ENCODE measurements around the gene D2HGDH. TPM values are rescaled to one million over a fixed set of nuclear protein-coding genes. Genes with fewer than 3 reads are reported as not detected.

Gene D2HGDH
- total RNA-seq, 1 donor from 2014 or later: 17.8 TPM

DNA sequence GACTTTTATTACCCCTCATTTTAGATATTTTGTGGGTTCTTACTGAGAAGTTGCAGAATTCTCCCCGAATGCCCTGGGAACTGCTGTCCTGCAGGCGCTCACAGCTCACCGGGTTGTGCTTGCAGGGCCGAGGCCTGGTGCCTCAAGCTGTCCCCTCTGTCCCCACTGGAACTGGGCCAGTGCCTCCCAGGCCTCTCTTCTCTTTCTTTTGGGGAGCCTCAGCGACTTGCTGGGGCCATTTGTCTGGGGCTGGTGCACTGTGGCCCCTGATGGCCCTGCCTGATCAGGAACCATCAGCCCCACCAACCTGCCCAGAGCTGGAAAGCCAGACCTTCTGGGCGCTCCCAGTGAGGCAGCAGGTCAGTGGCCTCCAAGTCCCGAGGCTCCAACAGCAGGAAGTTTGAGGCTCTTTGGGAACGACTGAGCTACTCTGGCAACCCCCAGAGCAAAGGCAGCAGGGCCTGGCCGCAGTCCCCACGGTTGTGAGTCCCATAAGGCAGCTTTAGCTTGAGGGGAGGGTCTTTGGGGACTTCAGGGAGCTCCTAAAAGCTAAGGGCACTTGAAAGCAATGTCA lies 59.9 kb downstream of the D2HGDH start:
- H3K36me3 ChIP-seq: no peaks in the 10 kb centered on the region
- peaks cover 6% of the 10 kb centered on the region for H3K4me1 ChIP-seq
- peaks cover 8% of the 10 kb centered on the region for H3K27me3 ChIP-seq (ENCODE audit: low read depth)
- H3K9me3 ChIP-seq (replicated peaks): no peaks in the 10 kb centered on the region
- no peak overlapping the region for H3K4me3 ChIP-seq
- intact Hi-C loops (cut with micrococcal nuclease): no loop called here
- TF ChIP-seq, protein P1, sequence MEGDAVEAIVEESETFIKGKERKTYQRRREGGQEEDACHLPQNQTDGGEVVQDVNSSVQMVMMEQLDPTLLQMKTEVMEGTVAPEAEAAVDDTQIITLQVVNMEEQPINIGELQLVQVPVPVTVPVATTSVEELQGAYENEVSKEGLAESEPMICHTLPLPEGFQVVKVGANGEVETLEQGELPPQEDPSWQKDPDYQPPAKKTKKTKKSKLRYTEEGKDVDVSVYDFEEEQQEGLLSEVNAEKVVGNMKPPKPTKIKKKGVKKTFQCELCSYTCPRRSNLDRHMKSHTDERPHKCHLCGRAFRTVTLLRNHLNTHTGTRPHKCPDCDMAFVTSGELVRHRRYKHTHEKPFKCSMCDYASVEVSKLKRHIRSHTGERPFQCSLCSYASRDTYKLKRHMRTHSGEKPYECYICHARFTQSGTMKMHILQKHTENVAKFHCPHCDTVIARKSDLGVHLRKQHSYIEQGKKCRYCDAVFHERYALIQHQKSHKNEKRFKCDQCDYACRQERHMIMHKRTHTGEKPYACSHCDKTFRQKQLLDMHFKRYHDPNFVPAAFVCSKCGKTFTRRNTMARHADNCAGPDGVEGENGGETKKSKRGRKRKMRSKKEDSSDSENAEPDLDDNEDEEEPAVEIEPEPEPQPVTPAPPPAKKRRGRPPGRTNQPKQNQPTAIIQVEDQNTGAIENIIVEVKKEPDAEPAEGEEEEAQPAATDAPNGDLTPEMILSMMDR (IDR thresholded peaks at IDR 0.05; ENCODE audit: borderline replicate concordance): no peak
- H3K27ac ChIP-seq (replicated peaks): no peak overlapping the region
- peak; percentile 10 for DNase-seq

DNA sequence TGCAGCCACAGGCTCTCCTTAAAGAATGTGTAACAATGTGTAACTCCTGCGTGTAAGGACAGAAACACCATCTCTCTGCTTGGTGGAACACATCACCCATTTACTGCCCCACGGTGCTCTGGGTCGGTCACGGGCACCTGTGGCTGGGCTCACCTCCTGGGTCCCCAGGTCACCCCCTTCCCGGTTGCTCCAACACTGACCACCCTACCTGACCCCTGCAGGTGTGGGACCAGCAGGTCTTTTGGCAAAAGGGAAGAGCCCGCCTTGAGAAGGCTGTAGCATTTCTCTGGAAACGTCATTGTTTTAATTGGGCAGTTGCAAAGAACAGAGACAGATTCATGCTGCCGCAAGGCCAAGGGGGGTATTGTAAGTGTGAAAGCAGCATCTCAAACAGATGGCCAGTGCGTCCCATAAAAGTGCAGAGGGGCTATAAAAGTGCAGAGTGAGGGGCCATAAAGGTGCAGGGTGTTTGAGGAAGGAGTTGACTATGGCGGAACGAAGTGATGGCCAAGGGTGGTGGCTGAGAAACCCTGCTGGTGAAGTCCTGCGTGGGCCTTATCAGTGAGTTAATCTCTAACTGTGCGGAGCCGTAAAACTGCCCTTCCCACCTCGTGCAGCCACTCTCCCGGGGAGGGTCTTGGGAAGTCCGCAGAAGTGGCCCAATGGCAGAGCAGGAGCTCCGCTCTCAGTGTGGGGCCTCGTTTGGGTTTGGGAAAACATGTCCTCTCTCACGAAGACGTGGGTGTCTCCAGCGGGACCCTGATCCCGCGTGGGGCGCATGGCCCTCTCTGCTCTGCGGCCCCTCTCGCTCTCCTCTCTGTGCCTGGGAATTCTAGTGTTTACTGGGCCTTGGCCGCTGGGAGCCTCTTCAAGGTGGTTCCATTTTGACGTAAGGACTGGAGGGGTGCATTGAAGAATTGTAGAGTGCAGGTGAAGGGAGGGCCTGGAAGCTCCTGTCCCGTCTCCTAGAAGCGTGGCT lies 60.9 kb downstream of the D2HGDH start:
- H3K4me3 ChIP-seq: no peak overlapping the region
- peaks cover 8% of the 10 kb centered on the region for H3K27me3 ChIP-seq (ENCODE audit: low read depth)
- no peaks in the 10 kb centered on the region for H3K9me3 ChIP-seq (replicated peaks)
- no peaks in the 10 kb centered on the region for H3K36me3 ChIP-seq
- TF ChIP-seq, protein P1 (IDR thresholded peaks at IDR 0.05; ENCODE audit: borderline replicate concordance): no peak
- peaks cover 6% of the 10 kb centered on the region for H3K4me1 ChIP-seq
- intact Hi-C loops (cut with micrococcal nuclease): no loop called here
- peak; percentile 6 for DNase-seq
- H3K27ac ChIP-seq (replicated peaks): no peak overlapping the region

DNA sequence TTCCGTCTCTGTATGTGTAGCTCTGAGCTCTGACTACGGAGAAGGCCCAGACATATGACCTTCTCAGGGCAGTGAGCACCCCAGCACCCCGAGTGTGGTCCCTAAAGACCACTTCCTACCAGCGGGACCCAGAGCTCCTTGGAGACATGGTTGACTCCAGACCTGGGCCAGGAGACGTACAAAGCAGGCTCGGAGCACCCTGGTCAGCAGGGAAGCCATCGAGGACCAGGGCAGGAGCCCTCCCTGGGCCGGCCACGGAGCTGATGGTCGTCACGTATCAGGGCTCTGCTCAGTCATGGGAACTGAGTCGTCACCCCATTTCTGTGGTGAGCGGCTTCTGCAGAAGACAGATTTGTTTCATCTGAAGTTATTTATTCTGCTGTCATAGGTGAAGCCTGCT lies 61.8 kb downstream of the D2HGDH start:
- H3K27me3 ChIP-seq (ENCODE audit: low read depth): peaks cover 8% of the 10 kb centered on the region
- intact Hi-C loops (cut with micrococcal nuclease): no loop called here
- no peaks in the 10 kb centered on the region for H3K9me3 ChIP-seq (replicated peaks)
- no peak overlapping the region for H3K4me3 ChIP-seq
- peaks cover 6% of the 10 kb centered on the region for H3K4me1 ChIP-seq
- no peaks in the 10 kb centered on the region for H3K36me3 ChIP-seq
- H3K27ac ChIP-seq (replicated peaks): no peak overlapping the region
- peak; percentile 11 for DNase-seq
- TF ChIP-seq, protein P1 (IDR thresholded peaks at IDR 0.05; ENCODE audit: borderline replicate concordance): no peak

DNA sequence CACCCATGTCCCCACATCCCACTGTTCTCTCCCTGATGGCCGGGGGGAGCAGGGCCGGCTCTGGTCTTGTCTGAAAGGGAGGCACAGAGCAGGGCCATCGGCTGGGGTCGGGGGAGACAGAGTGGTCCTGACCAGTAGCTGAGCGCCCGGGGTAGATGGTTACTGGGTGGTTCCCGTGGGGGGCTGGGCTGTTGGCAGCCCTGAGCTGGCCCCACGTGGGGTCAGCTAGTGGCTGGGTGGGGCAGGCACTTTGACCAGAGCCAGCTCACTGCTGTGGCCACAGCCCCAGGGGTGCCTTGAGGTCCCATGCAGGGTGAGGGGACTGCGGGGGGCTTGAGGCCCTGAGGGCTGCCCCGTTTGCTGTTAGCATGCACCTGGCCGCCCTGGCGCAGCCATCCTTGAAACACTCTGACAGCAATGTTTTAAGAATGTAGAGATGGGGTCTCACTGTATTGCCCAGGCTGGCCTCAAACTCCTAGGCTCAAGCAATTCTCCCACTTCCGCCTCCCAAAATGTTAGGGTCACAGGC lies 62.2 kb downstream of the D2HGDH start:
- TF ChIP-seq, protein P1 (IDR thresholded peaks at IDR 0.05; ENCODE audit: borderline replicate concordance): no peak
- H3K4me3 ChIP-seq: no peak overlapping the region
- peaks cover 2% of the 10 kb centered on the region for H3K4me1 ChIP-seq
- no peak overlapping the region for H3K27ac ChIP-seq (replicated peaks)
- DNase-seq: peak; percentile 11
- H3K9me3 ChIP-seq (replicated peaks): no peaks in the 10 kb centered on the region
- H3K27me3 ChIP-seq (ENCODE audit: low read depth): peaks cover 8% of the 10 kb centered on the region
- H3K36me3 ChIP-seq: no peaks in the 10 kb centered on the region
- intact Hi-C loops (cut with micrococcal nuclease): no loop called here

DNA sequence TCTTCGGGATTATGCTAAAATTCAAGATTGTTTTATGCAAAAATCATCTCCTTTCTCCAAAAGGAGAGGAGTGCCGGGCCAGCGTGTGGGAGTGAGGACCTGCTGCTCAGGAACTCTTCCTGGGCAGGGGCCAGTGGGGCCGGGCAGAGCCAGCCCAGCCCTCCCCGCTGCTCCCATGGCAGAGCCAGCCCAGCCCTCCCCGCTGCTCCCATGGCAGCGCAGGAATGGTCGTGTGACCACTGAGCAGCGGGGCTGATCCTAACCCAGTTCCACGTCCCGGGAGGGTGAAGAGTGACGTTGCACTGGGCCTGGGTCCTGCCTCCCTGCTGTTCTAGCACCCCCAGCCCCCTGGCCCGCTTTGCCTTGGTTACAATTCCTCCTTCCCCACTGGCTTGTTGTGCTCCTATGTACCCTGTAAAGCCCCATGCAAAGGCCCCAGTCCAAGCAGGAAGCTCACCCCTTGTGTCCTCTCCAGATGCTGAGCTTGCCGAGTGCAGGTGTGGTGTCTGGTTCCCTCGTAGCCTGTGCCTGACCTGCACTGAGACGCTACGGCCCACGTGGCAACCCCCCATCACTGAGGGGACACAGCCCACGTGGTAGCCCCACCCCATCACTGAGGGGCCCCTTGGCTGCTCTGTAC lies 63.1 kb downstream of the D2HGDH start:
- TF ChIP-seq, protein P1 (IDR thresholded peaks at IDR 0.05; ENCODE audit: borderline replicate concordance): no peak
- intact Hi-C loops (cut with micrococcal nuclease): no loop called here
- no peak overlapping the region for H3K4me3 ChIP-seq
- no peaks in the 10 kb centered on the region for H3K9me3 ChIP-seq (replicated peaks)
- no peak overlapping the region for H3K27ac ChIP-seq (replicated peaks)
- DNase-seq: peak; percentile 4
- H3K36me3 ChIP-seq: no peaks in the 10 kb centered on the region
- peaks cover 9% of the 10 kb centered on the region for H3K27me3 ChIP-seq (ENCODE audit: low read depth)
- no peaks in the 10 kb centered on the region for H3K4me1 ChIP-seq

Data from left ventricle myocardium inferior (tissue), 1 donor.